ENCODE measurements around the gene VAV1.

DNA sequence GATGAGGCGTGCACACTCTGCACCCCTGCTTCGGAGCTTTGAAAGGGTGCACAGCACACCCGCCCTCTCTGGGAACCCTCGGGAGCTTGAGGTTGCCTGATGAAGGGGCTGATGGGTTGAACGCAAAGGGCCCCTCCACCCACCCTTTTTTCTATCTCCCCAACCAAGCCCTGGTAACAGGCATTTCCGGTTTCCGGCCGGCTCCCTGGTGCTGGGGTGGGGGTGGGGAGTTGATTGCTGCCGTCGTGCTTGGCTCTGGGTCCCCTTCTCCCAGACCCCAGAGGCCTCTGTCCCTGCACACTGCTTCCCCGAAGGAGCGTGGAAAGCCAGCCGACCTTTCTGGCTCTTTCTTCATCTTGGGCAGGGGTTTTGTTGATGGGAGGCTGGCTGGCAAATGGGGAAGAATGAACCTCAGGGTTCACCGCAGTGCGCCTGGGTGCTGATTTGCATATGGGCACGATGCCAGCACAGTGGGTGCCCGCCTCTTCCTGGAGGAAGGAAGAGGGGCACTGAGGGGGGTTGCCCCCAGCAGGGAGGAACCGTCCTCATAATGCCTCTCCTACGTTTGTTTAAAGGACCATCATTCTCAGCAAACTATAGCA lies 29.1 kb downstream of the VAV1 start:
- TF ChIP-seq, protein P1, sequence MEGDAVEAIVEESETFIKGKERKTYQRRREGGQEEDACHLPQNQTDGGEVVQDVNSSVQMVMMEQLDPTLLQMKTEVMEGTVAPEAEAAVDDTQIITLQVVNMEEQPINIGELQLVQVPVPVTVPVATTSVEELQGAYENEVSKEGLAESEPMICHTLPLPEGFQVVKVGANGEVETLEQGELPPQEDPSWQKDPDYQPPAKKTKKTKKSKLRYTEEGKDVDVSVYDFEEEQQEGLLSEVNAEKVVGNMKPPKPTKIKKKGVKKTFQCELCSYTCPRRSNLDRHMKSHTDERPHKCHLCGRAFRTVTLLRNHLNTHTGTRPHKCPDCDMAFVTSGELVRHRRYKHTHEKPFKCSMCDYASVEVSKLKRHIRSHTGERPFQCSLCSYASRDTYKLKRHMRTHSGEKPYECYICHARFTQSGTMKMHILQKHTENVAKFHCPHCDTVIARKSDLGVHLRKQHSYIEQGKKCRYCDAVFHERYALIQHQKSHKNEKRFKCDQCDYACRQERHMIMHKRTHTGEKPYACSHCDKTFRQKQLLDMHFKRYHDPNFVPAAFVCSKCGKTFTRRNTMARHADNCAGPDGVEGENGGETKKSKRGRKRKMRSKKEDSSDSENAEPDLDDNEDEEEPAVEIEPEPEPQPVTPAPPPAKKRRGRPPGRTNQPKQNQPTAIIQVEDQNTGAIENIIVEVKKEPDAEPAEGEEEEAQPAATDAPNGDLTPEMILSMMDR (IDR thresholded peaks at IDR 0.05; ENCODE audit: insufficient read depth, low read length, poor library complexity, severe bottlenecking), result no peak
- TF ChIP-seq EZH2phosphoT487 (conservative IDR thresholded peaks at IDR 0.05; ENCODE audit: low read length), result no peak

All from SU-DHL-6 (cell line).